ELF-1 (cell line): Measurements from ENCODE around the gene PTPRR.

ENCODE experiments used
- DNase-seq: peaks from one replicate; pipeline ENCODE4 v3.0.0-alpha.2; 2016; ENCODE audit warnings: low read depth, low spot score

Gene PTPRR

GRCh38 chr12:70608184-70608583, 312.4 kb downstream of the PTPRR start:
- DNase-seq: no peak

DNA sequence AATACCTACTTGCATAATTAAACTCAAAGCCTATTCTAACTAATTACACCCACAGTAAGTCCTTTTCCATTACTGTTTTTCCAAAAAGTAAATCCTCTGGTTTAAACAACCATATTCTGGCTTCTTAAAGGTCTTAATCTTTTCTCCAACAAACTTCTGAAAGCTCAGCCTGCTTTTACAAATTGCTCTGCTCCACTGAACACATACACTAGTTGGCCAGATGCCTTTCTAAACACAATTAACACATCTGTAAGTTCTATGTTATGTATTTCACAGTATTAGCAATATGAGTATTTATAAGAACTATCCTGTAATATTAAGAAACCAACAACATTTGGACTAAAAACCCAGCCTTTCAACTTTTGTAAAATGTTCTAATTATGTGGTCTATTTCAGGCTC, 313.4 kb downstream of the PTPRR start:
- DNase-seq: no peak

DNA sequence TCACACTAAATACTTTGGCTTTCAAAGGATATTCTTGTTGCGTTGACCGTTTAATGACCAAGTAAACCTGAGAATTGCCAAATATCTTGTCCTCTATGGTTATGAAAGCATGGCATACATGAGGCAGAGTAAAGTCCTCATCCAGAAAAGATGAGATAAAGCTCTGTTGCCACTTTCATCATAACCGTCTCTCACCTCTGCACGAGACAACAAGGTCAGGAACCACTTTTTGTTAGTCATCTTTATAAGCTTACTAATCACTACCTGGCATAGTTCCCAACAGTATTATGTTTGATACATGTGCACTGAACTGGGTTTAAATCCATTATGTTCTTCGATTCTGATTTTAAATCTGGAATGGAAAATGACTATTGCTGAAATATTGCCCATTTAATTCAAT, 314.6 kb downstream of the PTPRR start:
- no peak for DNase-seq

DNA sequence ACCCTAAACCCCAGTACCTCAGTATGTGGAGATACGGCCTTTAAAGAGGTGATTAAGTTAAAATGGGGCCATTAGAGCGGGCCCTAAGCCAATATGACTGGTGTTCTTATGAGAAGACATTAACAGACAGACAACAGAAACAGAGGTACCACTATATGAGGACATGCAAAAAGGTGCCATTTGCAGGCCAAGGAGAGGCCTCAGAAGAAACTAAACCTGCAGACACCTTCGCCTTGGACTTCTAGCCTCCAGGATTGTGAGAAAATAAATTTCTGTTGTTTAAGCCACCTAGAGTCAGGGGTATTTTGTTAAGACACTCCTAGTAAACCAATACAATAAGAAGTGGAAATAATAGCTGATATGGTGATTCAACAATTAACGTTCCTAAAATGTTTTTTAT, 315.9 kb downstream of the PTPRR start:
- DNase-seq: no peak

- DNase-seq: no peak
Observed at GRCh38 chr12:70603044-70603443, 317.5 kb downstream of the PTPRR start.

GRCh38 chr12:70598467-70599193, 321.9 kb downstream of the PTPRR start:
- DNase-seq: no peak

GRCh38 chr12:70592664-70593063, 327.9 kb downstream of the PTPRR start:
- no peak for DNase-seq

GRCh38 chr12:70590549-70591226, 329.9 kb downstream of the PTPRR start:
- no peak for DNase-seq

DNA sequence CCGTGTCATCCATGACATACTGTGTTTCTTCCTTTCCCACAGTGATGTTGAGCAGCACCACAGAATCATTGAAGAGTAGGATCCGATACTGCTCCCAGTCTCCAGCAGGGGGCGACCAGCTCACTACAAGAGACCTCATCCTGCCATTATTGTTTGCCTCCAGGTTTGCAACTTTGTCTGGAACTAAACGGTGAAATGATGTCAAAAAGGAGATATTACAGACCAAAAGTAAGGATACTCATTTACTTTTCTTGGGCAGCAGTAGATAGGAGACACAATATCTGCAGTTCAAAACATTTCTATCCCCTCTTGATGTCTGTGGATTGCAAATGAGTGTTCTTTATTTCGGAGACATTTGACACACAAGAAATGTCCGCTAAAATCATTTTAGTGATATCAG, 330.5 kb downstream of the PTPRR start:
- DNase-seq: peak; percentile 65
